ENCODE results near the gene ALX4. TPM values are rescaled to one million over a fixed set of nuclear protein-coding genes. Genes with fewer than 3 reads are reported as not detected.

ALX4 gene
- total RNA-seq, 2 experiments from 2014 or later: not detected

DNA sequence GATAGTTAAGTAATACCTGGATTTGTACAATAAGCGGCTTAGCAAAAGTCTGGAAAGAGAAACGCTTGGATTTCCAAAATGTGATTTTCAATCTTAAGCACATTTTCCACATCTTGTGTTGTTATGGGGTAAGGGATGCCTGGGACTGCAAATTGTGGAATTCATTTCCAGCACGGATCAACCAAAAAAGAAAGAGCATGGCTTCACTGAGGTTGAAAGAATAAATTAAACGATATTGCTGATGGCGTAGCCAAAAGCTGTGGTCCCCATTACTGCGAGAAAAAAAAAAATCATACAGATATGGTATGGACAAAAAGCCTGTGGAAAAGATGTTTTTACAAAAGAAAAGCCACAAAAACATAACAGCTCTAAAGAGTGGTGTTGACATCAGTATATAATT lies 26.0 kb upstream of the ALX4 start:
- CTCF ChIA-PET: no interaction called here
- H3K9me3 ChIP-seq (ENCODE audit: control insufficient read depth in 1 of 2, insufficient read depth in 1 of 2, low read length in 2 of 2): no peaks in the 10 kb centered on the region
- POLR2A ChIA-PET: no interaction called here
- Mint-ChIP-seq H3K4me3 (no peak overlapping the region), H3K9me3 (no peaks in the 10 kb centered on the region), H3K4me1 (ENCODE audit: low read depth) (no peaks in the 10 kb centered on the region), H3K27me3 (peaks cover 75% of the 10 kb centered on the region), H3K36me3 (ENCODE audit: low read depth) (no peaks in the 10 kb centered on the region), H3K27ac (no peak overlapping the region)
- intact Hi-C loops (cut with DNase I, micrococcal nuclease): no loop called here
- no peak overlapping the region for H3K27ac ChIP-seq (ENCODE audit: low read depth in 1 of 2, low read length in 2 of 2)
- TF ChIP-seq, protein P1, sequence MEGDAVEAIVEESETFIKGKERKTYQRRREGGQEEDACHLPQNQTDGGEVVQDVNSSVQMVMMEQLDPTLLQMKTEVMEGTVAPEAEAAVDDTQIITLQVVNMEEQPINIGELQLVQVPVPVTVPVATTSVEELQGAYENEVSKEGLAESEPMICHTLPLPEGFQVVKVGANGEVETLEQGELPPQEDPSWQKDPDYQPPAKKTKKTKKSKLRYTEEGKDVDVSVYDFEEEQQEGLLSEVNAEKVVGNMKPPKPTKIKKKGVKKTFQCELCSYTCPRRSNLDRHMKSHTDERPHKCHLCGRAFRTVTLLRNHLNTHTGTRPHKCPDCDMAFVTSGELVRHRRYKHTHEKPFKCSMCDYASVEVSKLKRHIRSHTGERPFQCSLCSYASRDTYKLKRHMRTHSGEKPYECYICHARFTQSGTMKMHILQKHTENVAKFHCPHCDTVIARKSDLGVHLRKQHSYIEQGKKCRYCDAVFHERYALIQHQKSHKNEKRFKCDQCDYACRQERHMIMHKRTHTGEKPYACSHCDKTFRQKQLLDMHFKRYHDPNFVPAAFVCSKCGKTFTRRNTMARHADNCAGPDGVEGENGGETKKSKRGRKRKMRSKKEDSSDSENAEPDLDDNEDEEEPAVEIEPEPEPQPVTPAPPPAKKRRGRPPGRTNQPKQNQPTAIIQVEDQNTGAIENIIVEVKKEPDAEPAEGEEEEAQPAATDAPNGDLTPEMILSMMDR (IDR thresholded peaks at IDR 0.05): no peak
- no peak overlapping the region for H3K4me3 ChIP-seq (ENCODE audit: low read length)
- no peak for DNase-seq
- ATAC-seq (ENCODE audit: poor library complexity): no peak
- peaks cover 18 to 61% of the 10 kb centered on the region in 2 experiments for H3K27me3 ChIP-seq (ENCODE audit: control insufficient read depth in 1 of 2, insufficient read depth in 2 of 2, low read length in 2 of 2)
- no peaks in the 10 kb centered on the region for H3K36me3 ChIP-seq (ENCODE audit: insufficient read depth, low read length)
- H3K4me1 ChIP-seq (ENCODE audit: insufficient read depth, low read length): no peaks in the 10 kb centered on the region

- TF ChIP-seq, protein P1 (IDR thresholded peaks at IDR 0.05): no peak
- no peak for ATAC-seq (ENCODE audit: poor library complexity)
- intact Hi-C loops (cut with DNase I, micrococcal nuclease): no loop called here
Observed at GRCh38 chr11:44335052-44335760, 25.3 kb upstream of the ALX4 start.

DNA sequence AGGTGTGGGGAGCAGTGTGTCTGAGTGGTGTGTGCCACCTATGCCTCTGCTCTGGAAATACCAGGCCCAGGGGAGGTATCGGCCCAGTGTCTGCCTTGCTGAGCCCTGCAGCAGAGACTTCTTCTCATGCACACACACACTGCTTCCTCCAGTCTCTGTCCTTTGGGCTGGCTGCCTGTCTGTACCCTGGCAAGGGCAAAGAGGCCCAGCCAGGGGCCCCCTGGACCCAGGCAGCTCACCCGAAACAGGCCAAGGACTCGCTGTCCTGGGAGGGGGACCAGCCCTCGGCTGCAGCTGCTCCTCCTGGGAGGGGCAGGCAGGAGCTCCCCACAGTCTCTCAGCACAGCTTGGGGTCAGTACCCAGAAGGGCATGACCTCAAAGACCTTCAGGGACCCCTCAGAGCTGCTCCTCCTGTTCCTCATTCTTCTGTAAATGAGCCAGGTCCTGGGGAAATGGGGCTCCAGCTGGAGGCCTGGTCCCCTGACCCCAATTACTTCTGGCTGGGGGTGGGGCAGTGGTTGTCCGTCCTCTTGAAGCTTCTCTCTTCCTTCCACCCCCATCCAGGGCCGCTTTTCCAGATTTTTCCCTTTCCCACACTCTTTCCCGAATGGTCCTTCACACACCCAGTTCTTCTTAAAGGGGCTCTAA lies 24.5 kb upstream of the ALX4 start:
- no peaks in the 10 kb centered on the region for H3K36me3 Mint-ChIP-seq (ENCODE audit: low read depth)
- CTCF ChIA-PET: no interaction called here
- H3K27me3 ChIP-seq (ENCODE audit: control insufficient read depth in 1 of 2, insufficient read depth in 2 of 2, low read length in 2 of 2): peaks cover 22 to 66% of the 10 kb centered on the region in 2 experiments
- H3K27ac Mint-ChIP-seq: no peak overlapping the region
- POLR2A ChIA-PET: no interaction called here
- intact Hi-C loops (cut with DNase I, micrococcal nuclease): no loop called here
- H3K4me1 Mint-ChIP-seq (ENCODE audit: low read depth): no peaks in the 10 kb centered on the region
- H3K4me3 ChIP-seq (ENCODE audit: low read length): no peak overlapping the region
- H3K4me3 Mint-ChIP-seq: no peak overlapping the region
- ATAC-seq (ENCODE audit: poor library complexity): no peak
- H3K9me3 ChIP-seq (ENCODE audit: control insufficient read depth in 1 of 2, insufficient read depth in 1 of 2, low read length in 2 of 2): no peaks in the 10 kb centered on the region
- H3K9me3 Mint-ChIP-seq: no peaks in the 10 kb centered on the region
- no peaks in the 10 kb centered on the region for H3K4me1 ChIP-seq (ENCODE audit: insufficient read depth, low read length)
- H3K27ac ChIP-seq (ENCODE audit: low read depth in 1 of 2, low read length in 2 of 2): no peak overlapping the region
- H3K36me3 ChIP-seq (ENCODE audit: insufficient read depth, low read length): no peaks in the 10 kb centered on the region
- no peak for DNase-seq
- H3K27me3 Mint-ChIP-seq: peaks cover 88% of the 10 kb centered on the region
- TF ChIP-seq, protein P1 (IDR thresholded peaks at IDR 0.05): no peak

More at GRCh38 chr11:44335052-44335760, 25.3 kb upstream of the ALX4 start:
- peaks cover 18 to 60% of the 10 kb centered on the region in 2 experiments for H3K27me3 ChIP-seq (ENCODE audit: control insufficient read depth in 1 of 2, insufficient read depth in 2 of 2, low read length in 2 of 2)
- no peaks in the 10 kb centered on the region for H3K9me3 ChIP-seq (ENCODE audit: control insufficient read depth in 1 of 2, insufficient read depth in 1 of 2, low read length in 2 of 2)
- Mint-ChIP-seq H3K4me3 (no peak overlapping the region), H3K27me3 (peaks cover 82% of the 10 kb centered on the region), H3K36me3 (ENCODE audit: low read depth) (no peaks in the 10 kb centered on the region), H3K9me3 (no peaks in the 10 kb centered on the region), H3K4me1 (ENCODE audit: low read depth) (no peaks in the 10 kb centered on the region), H3K27ac (no peak overlapping the region)
- H3K4me1 ChIP-seq (ENCODE audit: insufficient read depth, low read length): no peaks in the 10 kb centered on the region
- H3K36me3 ChIP-seq (ENCODE audit: insufficient read depth, low read length): no peaks in the 10 kb centered on the region
- DNase-seq: no peak
- H3K4me3 ChIP-seq (ENCODE audit: low read length): no peak overlapping the region
- ChIA-PET CTCF (no interaction called here), POLR2A (no interaction called here)
- H3K27ac ChIP-seq (ENCODE audit: low read depth in 1 of 2, low read length in 2 of 2): no peak overlapping the region

Measured in CD4-positive, alpha-beta T cell (primary cell).